ENCODE results near the gene FAM78B. TPM values are rescaled to one million over a fixed set of nuclear protein-coding genes. Genes with fewer than 3 reads are reported as not detected.

The FAM78B gene
- total and polyA plus RNA-seq, 4 donors, result 0.30 to 1.4 (median 0.46) TPM

GRCh38 chr1:166129006-166129405 is 37.8 kb downstream of the FAM78B start:
- ATAC-seq (ENCODE audit: insufficient read depth, low FRiP score), result no peak
- 95 to 99% methylated on average over 3 of the region's 3 CpGs for WGBS, 2 donors
- Histone ChIP-seq H3K36me3 (ENCODE audit: control insufficient read depth in 4 of 4, insufficient read depth in 4 of 4, low read length in 4 of 4) (no peaks in the 10 kb centered on the region), H3K27ac (ENCODE audit: low read depth in 1 of 2, low read length in 1 of 2) (no peak overlapping the region), H3K4me3 (no peak overlapping the region), H3K4me1 (ENCODE audit: control insufficient read depth in 5 of 5, insufficient read depth in 5 of 5, low read length in 5 of 5) (no peaks in the 10 kb centered on the region), H3K9ac (ENCODE audit: insufficient read depth in 1 of 2, low read length in 2 of 2) (no peak overlapping the region), H3K9me3 (ENCODE audit: control insufficient read depth in 4 of 4, insufficient read depth in 3 of 4, low read length in 3 of 4) (peaks cover 0 to 2% (median 0%) of the 10 kb centered on the region in 4 donors), H3K27me3 (ENCODE audit: control insufficient read depth in 3 of 3, insufficient read depth in 3 of 3, low read length in 2 of 3) (no peaks in the 10 kb centered on the region)
- no peak for TF ChIP-seq CTCF (IDR thresholded peaks at IDR 0.05; ENCODE audit: control extremely low read depth, extremely low read depth)
- DNase-seq, result no peak

GRCh38 chr1:166128195-166128594 is 38.6 kb downstream of the FAM78B start:
- Histone ChIP-seq H3K4me1 (ENCODE audit: control insufficient read depth in 5 of 5, insufficient read depth in 5 of 5, low read length in 5 of 5) (peaks cover 0 to 2% (median 0%) of the 10 kb centered on the region in 5 donors), H3K4me3 (no peak overlapping the region), H3K9ac (ENCODE audit: insufficient read depth in 1 of 2, low read length in 2 of 2) (no peak overlapping the region), H3K36me3 (ENCODE audit: control insufficient read depth in 4 of 4, insufficient read depth in 4 of 4, low read length in 4 of 4) (no peaks in the 10 kb centered on the region), H3K27ac (ENCODE audit: low read depth in 1 of 2, low read length in 1 of 2) (no peak overlapping the region), H3K9me3 (ENCODE audit: control insufficient read depth in 4 of 4, insufficient read depth in 3 of 4, low read length in 3 of 4) (no peaks in the 10 kb centered on the region), H3K27me3 (ENCODE audit: control insufficient read depth in 3 of 3, insufficient read depth in 3 of 3, low read length in 2 of 3) (no peaks in the 10 kb centered on the region)
- DNase-seq (no peak), ATAC-seq (ENCODE audit: insufficient read depth, low FRiP score) (no peak)
- WGBS, 2 donors, result 93 to 94% methylated on average over 1 of the region's 1 CpG
- no peak for TF ChIP-seq CTCF (IDR thresholded peaks at IDR 0.05; ENCODE audit: control extremely low read depth, extremely low read depth)

DNA sequence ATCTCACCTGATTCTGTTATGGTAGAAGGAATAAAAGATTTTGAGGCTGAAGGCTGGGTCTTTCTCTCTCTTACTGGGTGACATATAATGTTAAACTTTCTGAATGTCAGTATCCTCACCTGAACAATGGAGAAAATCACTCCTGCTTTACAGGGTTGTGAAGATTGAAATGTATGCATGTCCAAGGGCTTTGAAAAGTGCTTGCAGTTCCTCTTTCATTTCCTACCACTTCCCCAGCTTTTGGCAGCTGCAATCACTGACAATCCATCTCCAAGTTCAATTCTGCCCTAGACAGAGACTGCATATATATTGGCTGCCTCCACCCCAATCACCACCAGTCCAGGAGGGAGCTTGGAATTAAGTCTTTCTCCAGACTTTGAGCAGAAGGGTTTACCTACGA is 39.8 kb downstream of the FAM78B start:
- H3K4me3 ChIP-seq, result no peak overlapping the region
- ATAC-seq (ENCODE audit: insufficient read depth, low FRiP score) (no peak), DNase-seq (no peak)
- H3K4me1 ChIP-seq (ENCODE audit: control insufficient read depth in 5 of 5, insufficient read depth in 5 of 5, low read length in 5 of 5), result peaks cover 0 to 3% (median 0%) of the 10 kb centered on the region in 5 donors
- H3K27ac ChIP-seq (ENCODE audit: low read depth in 1 of 2, low read length in 1 of 2), result no peak overlapping the region
- no peaks in the 10 kb centered on the region for H3K27me3 ChIP-seq (ENCODE audit: control insufficient read depth in 3 of 3, insufficient read depth in 3 of 3, low read length in 2 of 3)
- H3K9ac ChIP-seq (ENCODE audit: insufficient read depth in 1 of 2, low read length in 2 of 2), result no peak overlapping the region
- H3K9me3 ChIP-seq (ENCODE audit: control insufficient read depth in 4 of 4, insufficient read depth in 3 of 4, low read length in 3 of 4), result no peaks in the 10 kb centered on the region
- H3K36me3 ChIP-seq (ENCODE audit: control insufficient read depth in 4 of 4, insufficient read depth in 4 of 4, low read length in 4 of 4), result no peaks in the 10 kb centered on the region
- WGBS, 2 donors, result 64 to 70% methylated on average over 1 of the region's 1 CpG
- no peak for TF ChIP-seq CTCF (IDR thresholded peaks at IDR 0.05; ENCODE audit: control extremely low read depth, extremely low read depth)

- DNase-seq, result no peak
- WGBS, 2 donors, result 69 to 74% methylated on average over 8 of the region's 8 CpGs
These were observed 43.8 kb downstream of the FAM78B start for GRCh38 chr1:166122873-166123466.

More at GRCh38 chr1:166122873-166123466, 43.8 kb downstream of the FAM78B start:
- no peak for ATAC-seq (ENCODE audit: insufficient read depth, low FRiP score)
- peaks cover 0 to 3% (median 0%) of the 10 kb centered on the region in 4 donors for H3K9me3 ChIP-seq (ENCODE audit: control insufficient read depth in 4 of 4, insufficient read depth in 3 of 4, low read length in 3 of 4)
- no peak overlapping the region for H3K4me3 ChIP-seq
- no peak for TF ChIP-seq CTCF (IDR thresholded peaks at IDR 0.05; ENCODE audit: control extremely low read depth, extremely low read depth)
- H3K27me3 ChIP-seq (ENCODE audit: control insufficient read depth in 3 of 3, insufficient read depth in 3 of 3, low read length in 2 of 3), result peaks cover 0 to 3% (median 0%) of the 10 kb centered on the region in 3 donors
- H3K36me3 ChIP-seq (ENCODE audit: control insufficient read depth in 4 of 4, insufficient read depth in 4 of 4, low read length in 4 of 4), result no peaks in the 10 kb centered on the region
- H3K4me1 ChIP-seq (ENCODE audit: control insufficient read depth in 5 of 5, insufficient read depth in 5 of 5, low read length in 5 of 5), result peaks cover 0 to 3% (median 0%) of the 10 kb centered on the region in 5 donors
- no peak overlapping the region for H3K27ac ChIP-seq (ENCODE audit: low read depth in 1 of 2, low read length in 1 of 2)
- no peak overlapping the region for H3K9ac ChIP-seq (ENCODE audit: insufficient read depth in 1 of 2, low read length in 2 of 2)
